ENCODE measurements around the gene SEMA6A.
"Not testable (repeated sequence)": the region's sequence is repeated elsewhere in the genome, so short reads cannot be mapped to it uniquely, and the experiment has no call there.

The SEMA6A gene

GRCh38 chr5:116546033-116546742, 28.4 kb downstream of the SEMA6A start:
- no peak for DNase-seq

GRCh38 chr5:116545465-116545864, 29.2 kb downstream of the SEMA6A start:
- not testable (repeated sequence) for DNase-seq

GRCh38 chr5:116544531-116545241, 29.9 kb downstream of the SEMA6A start:
- no peak for DNase-seq

GRCh38 chr5:116543501-116543900, 31.1 kb downstream of the SEMA6A start:
- DNase-seq = no peak

GRCh38 chr5:116542619-116543018, 32.0 kb downstream of the SEMA6A start:
- DNase-seq = no peak

GRCh38 chr5:116539222-116539621, 35.4 kb downstream of the SEMA6A start:
- no peak for DNase-seq

GRCh38 chr5:116536316-116537083, 38.1 kb downstream of the SEMA6A start:
- DNase-seq = no peak

- DNase-seq = no peak
These were observed 39.5 kb downstream of the SEMA6A start for GRCh38 chr5:116534964-116535651.

GRCh38 chr5:116532762-116533525, 41.7 kb downstream of the SEMA6A start:
- no peak for DNase-seq

- no peak for DNase-seq
These were observed 43.0 kb downstream of the SEMA6A start for GRCh38 chr5:116531635-116532034.

- no peak for DNase-seq
These were observed 43.5 kb downstream of the SEMA6A start for GRCh38 chr5:116531117-116531516.

- DNase-seq = no peak
These were observed 44.3 kb downstream of the SEMA6A start for GRCh38 chr5:116530276-116530675.

- no peak for DNase-seq
These were observed 45.0 kb downstream of the SEMA6A start for GRCh38 chr5:116529615-116530014.

- no peak for DNase-seq
These were observed 45.9 kb downstream of the SEMA6A start for GRCh38 chr5:116528519-116529234.

GRCh38 chr5:116527582-116527981, 47.0 kb downstream of the SEMA6A start:
- no peak for DNase-seq

- no peak for DNase-seq
These were observed 48.9 kb downstream of the SEMA6A start for GRCh38 chr5:116525674-116526073.

- no peak for DNase-seq
These were observed 49.7 kb downstream of the SEMA6A start for GRCh38 chr5:116524966-116525365.

GRCh38 chr5:116524051-116524904, 50.3 kb downstream of the SEMA6A start:
- DNase-seq = no peak

- not testable (repeated sequence) for DNase-seq
These were observed 51.4 kb downstream of the SEMA6A start for GRCh38 chr5:116523182-116523581.

GRCh38 chr5:116522356-116523136, 52.1 kb downstream of the SEMA6A start:
- no peak for DNase-seq

Measured in 8988T (cell line).